ENCODE measurements around the gene COL15A1.

DNA sequence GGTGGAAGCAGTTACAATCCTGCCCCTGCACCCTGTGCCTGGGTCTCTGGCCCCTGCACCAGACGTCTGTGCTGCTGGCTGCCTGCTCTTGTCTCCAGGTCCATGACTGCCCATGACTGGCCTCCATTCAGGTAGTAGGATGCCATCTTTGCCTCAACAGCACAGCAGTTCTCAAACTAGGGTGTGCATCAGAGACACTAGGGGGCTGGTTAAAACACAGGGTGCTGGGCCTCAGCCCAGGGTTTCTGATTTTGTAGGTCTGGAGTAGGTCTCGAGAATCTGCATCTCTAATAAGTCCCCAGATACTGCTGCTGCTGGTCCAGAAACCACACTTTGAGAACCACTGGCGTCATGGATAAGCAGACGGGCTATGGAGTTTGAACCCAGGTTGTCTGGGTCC is 24.0 kb downstream of the COL15A1 start:
- TF ChIP-seq JUND (IDR thresholded peaks at IDR 0.05; ENCODE audit: low read length) (no peak), RAD21 (IDR thresholded peaks at IDR 0.05 in 1 of 2, conservative IDR thresholded peaks at IDR 0.05 in 1 of 2; ENCODE audit: low read depth in 2 of 2, low read length in 2 of 2) (no peak)

All from H1 (cell line).